HG03039 (cell line): ENCODE results near the gene TBC1D22B.

Source experiments
- ATAC-seq: cut with Tn5 transposase; IDR thresholded peaks from one replicate; pipeline ENCODE4 v1.9.1; 2021; ENCODE audit warnings: mild to moderate bottlenecking, moderate library complexity; ENCODE audit not compliant: unreplicated experiment

The TBC1D22B gene, protein sequence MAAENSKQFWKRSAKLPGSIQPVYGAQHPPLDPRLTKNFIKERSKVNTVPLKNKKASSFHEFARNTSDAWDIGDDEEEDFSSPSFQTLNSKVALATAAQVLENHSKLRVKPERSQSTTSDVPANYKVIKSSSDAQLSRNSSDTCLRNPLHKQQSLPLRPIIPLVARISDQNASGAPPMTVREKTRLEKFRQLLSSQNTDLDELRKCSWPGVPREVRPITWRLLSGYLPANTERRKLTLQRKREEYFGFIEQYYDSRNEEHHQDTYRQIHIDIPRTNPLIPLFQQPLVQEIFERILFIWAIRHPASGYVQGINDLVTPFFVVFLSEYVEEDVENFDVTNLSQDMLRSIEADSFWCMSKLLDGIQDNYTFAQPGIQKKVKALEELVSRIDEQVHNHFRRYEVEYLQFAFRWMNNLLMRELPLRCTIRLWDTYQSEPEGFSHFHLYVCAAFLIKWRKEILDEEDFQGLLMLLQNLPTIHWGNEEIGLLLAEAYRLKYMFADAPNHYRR

DNA sequence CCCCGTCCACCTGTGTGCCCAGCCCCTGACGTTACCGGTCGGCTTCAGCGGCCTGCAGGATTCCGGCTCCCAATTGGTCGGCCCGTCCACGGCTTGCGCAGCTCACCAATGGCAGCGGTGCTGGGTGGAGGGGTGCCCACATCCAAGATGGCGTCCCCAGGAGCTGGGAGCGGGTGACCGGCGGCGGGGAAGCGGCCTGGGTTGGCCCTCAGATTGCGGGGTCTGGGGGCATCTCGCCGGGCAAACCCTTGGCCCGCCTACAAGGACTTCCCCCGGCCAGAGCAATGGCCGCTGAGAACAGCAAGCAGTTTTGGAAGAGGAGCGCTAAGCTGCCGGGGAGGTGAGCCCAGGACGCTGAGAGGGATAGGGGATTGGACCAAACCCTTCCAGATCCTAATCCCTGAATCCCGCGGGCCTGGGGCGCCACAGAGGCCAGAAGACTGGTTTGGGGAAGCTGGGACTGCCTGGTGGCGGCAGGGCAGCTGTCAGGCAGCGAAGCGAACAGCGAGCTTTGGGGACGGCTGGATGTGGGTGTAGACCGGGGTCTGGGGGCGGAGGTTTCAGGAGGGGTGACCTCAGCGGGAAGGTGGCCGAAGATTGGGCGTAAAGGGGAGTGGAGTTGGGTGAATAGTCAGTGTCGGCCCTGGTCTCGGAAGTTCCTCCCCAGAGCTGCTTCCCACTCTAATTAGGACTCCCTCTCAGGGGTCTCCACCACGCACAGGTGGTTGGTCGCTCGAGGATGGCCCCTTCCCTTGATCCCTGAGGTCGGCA, at the start of gene TBC1D22B, which contains the start of gene TMEM217:
Gene TBC1D22B, plus strand, starts transcription at position 139 of the 771 bp plus-strand sequence. Its CDS starts 146 bp downstream, at position 285.
Gene TMEM217, minus strand, starts transcription at position 511 of the 771 bp plus-strand sequence. CDS start 39,114 bp downstream, outside the sequence.
- ATAC-seq: peak; percentile 98

DNA sequence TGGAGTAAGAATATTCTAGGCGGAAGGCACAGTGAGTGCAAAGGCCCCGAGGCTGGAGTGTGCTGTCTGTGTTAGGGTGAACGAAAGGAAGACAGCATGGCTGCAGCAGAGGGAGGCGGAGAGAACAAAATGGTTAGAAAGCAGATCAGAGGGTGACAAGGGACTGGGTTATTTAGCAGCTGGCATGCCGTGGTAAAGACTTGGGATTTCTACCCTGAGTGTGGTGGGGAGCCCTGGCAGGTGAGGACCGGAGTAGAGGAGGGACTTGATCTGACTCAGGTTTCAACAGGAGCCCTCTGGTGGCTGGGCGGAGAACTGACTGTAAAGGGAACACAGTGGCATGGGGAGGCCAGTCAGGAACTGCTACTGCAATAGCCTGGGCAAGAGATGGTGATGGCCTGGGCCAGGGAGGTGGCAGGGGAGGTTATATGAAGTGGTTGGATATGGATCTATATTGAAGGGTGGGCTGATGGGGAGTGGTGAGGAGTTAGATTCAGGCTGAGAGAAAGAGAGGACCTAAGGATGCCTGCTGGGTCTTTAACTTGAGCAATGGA, 49.6 kb upstream of the TBC1D22B start:
- ATAC-seq: peak; percentile 49

DNA sequence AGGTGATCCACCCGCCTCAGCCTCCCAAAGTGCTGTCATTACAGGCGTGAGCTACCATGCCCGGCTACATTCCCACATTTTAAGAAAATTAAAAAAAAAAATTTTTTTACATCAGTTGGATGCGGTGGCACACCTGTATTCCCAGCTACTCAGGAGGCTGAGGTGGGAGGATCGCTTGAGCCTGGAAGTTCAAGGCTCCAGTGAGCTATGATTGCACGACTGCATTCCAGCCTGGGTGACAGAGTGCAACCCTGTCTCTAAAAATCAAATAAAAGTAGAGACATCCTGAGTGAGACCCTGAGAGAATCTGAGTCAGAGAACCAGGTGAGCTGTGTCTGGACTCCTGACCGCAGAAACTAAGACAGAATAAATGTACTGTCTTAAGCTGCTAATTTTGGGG, 48.8 kb upstream of the TBC1D22B start:
- no peak for ATAC-seq

DNA sequence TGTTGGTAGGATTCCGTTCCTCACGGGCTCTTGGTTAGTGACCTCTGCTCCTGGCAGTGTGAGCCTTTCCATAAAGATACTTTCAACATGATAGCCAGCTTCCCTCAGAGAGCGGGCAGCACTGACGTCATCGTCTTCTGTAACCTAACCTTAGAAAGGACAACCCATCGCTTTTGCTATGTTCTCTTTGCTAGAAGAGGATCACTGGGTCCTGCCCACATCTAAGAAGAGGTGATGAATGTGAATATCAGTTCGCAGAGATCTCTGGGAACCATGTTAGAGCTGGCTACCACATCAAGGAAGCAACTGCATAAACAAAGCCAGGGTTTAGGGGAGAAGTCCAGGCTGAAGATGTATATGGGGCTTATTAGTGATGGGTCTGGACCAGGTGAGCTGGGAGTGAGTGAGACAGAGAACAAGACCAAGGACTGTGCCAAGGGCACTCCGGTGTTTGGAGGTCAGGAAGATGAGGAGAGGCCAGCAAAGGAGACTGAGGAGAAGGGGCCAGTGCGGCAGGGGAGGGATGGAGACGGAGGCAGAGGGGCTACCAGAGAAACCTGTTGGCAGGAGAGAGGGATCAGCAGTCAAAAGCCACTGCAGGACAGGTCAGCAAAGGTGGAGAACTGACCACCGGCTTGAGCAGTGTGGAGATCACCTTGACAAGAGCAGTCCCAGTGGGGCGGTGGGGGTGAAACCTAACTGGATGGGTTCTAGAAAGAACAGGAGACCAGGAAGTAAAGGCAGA, 47.9 kb upstream of the TBC1D22B start:
- no peak for ATAC-seq

DNA sequence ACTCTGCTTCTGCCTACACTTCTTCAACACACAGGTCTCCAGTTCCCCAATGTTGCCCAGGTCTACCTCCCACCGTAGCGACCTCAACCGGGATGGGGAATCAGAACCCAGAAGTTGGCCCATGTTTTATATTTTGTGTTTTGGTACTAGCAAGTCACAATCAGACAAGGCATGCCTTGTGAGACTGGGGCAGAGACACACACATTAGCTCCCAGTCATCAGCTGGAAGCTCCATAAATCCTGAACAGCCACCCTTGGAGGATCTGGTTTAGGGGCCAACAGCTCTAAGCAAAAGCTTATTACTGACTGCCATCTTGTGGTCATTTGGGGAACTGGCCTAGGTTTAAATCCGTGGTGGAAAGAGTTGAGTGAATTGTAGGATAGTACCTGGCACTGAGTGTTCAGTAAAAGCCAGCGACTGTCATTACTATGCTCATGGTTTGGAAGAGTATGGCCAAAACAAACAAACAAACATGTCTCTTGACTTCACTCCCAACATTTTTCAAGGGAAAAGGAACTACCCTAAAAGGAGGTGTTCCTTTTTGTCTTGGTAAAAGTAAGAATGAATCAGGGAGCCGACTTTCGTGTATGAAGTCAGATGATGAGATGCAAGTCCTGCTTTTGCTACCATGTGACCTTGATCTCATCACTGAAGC, 47.1 kb upstream of the TBC1D22B start:
- ATAC-seq: no peak

DNA sequence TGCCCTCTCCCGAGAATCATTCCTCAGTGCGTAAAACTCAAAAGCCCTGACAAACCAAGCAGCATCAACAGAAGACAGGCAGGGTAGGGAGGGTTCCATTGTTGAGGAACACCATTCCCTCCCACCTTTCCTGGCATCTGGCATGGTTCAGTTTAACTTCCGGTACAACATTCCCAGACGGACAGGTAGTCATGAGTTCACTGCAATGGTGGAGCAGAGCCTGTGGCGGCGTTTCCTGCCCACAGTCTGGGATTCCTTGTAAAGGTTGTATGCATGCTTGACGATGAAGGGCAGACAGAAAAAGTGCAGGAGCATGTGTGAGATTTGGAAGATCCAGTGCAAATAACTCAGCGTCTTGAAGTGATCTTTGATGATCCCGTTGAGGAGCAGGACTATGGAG, 45.3 kb upstream of the TBC1D22B start:
- no peak for ATAC-seq

DNA sequence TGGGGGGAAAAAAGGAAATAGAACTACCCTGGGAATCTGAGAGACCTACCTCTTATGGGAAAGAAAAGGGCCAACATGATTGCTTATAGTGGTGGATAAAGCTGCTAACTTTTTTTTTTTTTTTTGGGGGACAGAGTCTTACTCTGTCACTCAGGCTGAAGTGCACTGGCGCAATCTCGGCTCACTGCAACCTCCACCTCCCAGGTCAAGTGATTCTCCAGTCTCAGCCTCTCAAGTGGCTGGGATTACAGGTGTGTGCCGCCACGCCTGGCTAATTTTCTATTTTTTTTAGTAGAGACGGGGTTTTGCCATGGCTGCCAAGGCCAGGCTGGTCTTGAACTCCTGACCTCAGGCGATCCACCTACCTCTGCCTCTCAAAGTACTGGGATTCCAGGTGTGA, 39.5 kb upstream of the TBC1D22B start:
- ATAC-seq: no peak

DNA sequence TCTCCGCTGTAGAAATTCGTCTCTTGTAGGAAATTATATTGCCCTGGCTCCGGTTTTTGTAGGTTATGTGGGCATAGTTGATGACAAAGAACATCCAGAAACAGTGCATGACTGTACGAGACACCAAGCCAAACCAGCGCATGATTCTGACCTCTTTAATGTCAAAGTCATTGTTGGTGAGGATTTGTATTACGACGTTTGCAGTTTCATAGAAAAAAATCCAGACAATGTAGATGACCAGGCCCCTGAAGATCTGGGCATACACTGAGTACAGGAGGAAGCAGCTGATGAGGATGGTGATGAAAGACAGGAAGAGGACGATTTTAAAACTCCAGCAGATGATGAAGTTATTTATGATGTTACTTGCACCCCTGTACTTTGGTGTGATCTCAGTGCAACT, 39.1 kb upstream of the TBC1D22B start:
- no peak for ATAC-seq

DNA sequence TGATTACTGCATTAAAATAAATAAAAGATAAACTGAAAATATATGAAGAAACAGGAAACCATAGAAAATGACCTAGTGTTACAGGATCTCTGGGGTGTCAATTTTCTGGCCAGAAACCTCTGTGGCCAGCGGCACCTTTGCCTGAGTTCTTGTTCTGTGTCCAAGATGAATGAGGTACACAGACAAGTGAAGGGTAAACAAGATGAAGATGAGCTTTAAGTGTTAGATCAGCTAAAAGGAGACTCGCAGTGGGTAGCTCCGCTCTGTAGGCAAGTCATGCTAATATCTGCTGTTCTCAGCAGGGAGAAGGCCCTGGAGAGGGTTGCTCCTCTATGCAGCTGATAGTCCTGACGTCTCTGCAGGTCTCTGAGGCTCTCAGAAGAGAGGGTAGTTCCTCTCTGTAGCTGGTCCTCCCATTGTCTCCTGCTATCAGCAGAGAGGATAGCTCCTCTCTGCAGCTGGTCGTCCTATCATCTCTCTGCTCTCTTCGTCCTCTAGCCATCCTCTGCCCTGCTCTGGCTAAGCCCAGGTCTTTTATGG, 35.9 kb upstream of the TBC1D22B start:
- no peak for ATAC-seq

DNA sequence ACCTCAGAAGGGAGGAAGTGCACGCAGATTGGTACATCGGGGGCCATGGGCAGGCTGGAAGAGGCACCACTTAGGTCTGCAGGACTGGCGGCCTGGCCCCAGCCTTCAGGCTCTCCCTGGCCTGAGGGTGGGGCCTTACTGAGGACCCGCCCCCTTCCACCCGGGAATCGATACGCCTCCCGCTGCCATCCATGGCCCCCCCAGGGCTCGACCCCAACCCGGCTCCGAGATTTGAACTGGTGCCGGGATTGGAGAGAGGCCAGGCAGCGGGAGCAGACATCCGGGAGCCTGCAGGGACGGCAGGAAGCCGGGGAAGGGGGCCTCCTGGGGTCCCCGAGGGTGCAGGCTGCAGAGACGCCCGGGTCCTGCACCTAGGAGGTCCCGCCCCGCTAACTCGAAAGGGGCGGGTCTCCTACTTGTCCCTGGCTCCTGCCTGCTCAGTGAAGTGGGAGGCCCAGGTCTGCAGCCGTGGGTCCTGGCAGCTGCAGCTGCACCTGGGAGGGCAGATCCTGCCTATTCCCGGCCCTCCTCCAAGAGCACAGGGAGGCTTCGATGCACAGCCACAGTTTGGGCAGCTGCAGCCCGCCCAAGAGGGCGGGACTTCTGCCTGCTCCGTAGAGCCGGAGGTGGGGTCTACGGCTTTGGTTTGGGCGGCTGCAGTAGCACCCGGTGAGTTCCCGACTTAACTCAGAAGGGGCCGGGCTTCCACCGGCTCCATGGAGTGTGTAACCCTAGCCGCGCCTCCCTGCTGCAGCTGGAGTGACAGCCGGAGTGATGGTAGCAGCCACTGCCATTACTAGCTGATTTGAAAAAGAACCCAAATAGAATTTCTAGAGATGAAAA, 35.2 kb upstream of the TBC1D22B start:
- ATAC-seq: peak; percentile 81

DNA sequence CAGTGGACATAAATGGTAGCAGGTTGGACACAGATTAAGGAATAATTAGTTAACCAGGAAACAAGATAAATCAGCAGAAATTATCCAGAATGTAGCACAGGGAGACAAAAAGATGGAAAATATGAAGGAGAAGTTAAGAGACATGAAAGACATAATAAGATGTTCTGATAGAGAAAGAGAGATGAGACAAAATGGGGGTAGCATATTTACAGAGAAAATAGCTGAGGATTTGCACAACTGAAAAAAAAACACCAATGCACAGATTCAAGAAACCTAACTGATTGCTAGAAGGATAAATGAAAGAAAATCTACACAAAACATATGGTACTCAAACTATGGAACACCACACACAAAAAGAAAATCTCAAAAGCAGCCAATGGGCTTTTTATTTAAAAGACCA, 34.6 kb upstream of the TBC1D22B start:
- ATAC-seq: no peak

DNA sequence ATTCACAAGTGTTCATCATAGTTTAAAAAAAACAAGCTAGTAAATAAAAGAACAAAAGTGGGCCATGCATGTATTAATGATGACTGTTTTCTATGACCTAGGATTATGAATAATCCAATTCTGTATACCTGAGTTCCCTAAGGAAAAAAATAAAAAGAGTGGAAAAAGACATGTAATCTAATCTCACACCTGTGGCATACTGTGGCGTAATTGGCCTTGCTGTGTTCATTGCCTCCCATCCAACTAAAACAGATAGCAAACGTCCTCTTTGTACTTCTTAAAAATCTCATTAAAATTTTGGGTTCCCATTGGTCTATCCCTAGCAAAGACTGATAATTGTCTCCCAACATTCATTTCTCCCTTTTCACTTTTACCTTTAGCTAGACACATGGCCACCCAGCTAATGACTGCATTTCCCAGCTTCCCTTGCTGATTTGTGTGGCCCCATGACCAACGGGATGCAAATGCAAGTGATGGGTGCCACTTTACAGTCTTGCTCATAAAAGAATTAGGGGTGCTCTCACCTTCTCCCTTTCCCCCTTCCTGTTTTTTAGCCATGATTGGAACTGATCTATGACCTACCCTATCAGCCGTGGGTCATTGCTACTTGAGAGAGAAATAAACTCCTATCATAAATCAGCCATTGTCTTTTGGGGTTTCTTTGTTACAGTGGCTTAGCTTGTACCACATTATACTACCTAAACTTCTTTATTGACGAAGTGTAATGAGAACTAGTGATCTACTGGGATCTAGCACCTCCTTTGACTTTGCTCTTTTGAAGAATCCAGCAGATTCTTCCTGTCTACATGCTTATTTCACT, 32.0 kb upstream of the TBC1D22B start:
- ATAC-seq: no peak

DNA sequence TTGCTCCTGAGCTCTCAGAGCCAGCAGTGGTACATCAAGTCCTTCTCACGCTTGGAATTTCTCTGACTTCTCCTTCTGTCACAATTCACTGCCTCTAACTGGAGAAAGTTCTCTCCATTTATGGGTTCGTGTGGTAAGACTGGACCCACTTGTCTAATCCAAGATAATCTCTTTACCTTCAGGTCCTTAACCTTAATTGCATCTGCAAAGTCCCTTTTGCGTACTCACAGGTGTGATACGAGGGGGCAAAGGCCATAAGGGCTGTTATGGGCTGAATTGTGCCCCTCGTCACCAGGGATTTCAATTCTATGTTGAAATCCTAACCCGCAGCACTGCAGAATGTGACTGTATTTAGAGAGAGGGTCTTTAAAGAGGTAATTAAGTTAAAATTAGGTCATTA, 27.5 kb upstream of the TBC1D22B start:
- no peak for ATAC-seq

DNA sequence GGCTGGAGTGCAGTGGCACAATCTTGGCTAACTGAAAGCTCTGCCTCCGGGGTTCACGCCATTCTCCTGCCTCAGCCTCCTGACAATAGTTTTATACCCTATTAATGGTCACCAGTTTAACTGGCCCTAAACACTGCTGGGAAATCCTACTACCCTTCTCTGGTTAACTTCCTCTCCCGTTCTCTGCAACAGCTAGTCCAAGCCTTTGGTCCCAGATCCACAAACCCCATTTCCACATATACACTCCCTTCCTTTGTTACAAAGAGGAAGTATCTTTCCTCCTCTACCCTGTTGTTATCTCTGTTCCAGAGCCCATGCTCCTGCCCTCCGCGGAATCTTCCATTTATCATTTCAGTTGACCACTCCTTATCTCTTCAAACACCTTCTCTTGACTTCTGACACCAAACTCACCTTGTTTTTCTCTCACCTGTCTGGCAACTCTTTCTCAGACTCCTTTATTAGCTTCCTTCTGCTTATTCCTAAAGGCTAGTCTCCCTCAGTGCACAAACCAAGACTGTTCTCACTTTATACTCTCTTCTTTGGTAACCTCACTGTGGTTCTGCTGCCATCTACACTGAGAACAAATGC, 25.0 kb upstream of the TBC1D22B start:
- ATAC-seq: no peak

DNA sequence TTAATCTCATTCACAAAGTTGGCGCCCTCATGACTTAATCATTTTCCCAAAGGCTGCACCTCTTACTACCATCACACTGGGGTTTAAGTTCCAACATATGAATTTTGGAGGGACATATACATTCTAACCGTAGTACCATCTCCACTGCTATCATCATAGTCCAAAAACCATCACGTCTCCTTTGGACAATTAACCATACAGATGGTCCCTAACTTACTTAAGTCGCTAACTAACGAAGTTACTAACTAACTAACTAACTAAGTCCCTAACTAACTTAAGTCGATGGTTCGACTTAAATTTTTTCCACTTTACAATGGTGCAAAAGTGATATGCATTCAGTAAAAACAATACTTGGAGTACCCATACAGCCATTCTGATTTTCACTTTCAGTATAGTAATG, 24.0 kb upstream of the TBC1D22B start:
- ATAC-seq: no peak

DNA sequence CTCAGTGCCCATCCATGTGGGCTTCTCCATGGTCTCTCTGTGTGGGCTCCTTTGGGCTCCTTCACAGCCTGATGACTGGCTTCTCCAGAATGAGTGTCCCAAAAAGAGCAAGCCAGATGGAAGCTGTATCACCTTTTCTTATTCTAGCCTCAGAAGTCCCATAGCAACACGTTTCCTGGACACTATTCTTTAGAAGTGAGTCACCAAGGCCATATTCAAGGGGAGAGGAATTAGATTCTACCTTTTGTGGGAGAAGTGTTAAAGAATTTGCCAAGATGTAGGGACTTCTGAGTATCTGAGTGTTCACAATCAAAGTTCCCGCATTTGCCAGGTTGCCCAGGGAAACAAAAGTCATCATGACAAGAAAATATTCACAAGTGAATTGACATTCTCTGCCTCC, 20.7 kb upstream of the TBC1D22B start:
- no peak for ATAC-seq

DNA sequence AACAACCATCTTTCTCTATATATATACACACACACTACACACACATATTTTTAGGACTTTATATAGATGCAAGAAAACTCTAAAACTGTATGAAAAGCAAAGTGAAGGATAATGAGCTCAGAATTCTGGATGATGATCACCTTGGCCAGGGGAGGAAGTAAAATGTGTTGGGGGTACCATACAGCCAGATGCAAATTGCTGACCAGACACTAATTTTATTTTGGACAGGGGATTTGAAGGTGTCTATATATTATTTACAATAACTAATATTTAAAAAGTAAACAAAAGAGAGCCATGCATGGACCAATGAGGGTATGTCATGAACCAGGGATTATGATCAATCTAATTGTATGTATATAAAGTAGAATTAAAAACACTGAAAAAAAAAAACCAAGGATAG, 19.8 kb upstream of the TBC1D22B start:
- ATAC-seq: no peak

DNA sequence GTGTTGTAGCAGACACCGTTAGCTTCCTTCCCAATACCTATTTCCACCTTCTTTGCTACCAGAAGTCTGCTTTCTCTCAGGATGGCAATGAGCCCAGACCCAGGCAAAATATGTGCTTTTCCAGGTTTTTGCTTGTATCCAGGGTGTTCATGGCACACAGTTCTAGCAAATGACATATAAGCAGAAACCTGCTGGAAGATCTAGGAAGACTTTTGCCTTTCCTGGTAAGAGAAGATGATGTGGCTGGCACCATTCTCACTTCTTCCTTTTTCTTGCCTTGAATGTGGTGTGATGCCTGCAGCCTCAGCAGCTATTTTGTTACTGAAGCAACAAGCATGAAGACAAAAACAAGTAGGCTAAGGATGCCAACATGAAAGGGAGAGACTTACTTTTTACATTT, 19.2 kb upstream of the TBC1D22B start:
- ATAC-seq: no peak
